A549 (cell line): Measurements from ENCODE around the gene GP1BA.

Experiments
- HOXB5 ChIP-seq: fragments of 250-450 bp; sonication (Bioruptor Pico); IDR thresholded peaks from 2 replicates; pipeline ENCODE4 v1.5.0; 2020; ENCODE audit warnings: mild to moderate bottlenecking, moderate library complexity
- POLR2A ChIP-seq: IDR thresholded peaks from 2 replicates; pipeline ENCODE4 v1.6.1; 2012; ENCODE audit warnings: mild to moderate bottlenecking, low read length
- ZFP36 ChIP-seq: fragments of 450-650 bp; IDR thresholded peaks from 2 replicates; pipeline ENCODE4 v1.6.1; 2014; ENCODE audit warnings: borderline replicate concordance; ENCODE audit not compliant: partially characterized antibody
- TF ChIP-seq, protein P1 (sequence below): fragments of >200 bp; sonication (Bioruptor Twin); formaldehyde crosslinking; IDR thresholded peaks from 3 replicates; pipeline ENCODE4 v1.5.1; 2016

DNA sequence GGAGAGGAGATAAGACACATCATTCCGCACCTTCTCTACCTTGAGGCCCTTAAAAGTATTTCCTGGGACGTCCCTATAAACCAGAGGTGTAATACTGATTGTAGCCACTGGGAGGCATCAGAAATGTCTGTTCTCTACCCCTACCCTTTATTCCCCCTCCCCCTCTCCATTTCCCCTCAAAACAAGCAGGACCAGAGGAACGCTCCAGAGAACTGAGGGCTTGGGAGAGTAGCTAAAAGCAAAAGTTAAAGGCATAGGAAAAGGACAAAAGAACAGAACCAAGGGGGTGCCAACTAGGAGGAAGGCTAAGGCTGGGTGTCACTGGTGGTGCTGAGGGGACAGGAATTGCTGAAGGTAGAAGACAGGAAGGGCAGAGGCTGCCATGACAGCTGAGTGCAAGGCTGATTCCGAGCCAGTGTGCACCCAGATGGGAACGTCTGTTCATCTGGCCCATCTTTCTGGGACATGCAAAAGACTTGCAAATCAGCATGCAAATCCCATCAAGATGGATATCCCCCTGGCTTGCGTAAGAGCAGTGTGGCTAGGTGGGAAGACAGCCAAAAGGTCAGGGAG is 48.7 kb downstream of the GP1BA start:
- no peak for TF ChIP-seq POLR2A
- TF ChIP-seq, protein P1, sequence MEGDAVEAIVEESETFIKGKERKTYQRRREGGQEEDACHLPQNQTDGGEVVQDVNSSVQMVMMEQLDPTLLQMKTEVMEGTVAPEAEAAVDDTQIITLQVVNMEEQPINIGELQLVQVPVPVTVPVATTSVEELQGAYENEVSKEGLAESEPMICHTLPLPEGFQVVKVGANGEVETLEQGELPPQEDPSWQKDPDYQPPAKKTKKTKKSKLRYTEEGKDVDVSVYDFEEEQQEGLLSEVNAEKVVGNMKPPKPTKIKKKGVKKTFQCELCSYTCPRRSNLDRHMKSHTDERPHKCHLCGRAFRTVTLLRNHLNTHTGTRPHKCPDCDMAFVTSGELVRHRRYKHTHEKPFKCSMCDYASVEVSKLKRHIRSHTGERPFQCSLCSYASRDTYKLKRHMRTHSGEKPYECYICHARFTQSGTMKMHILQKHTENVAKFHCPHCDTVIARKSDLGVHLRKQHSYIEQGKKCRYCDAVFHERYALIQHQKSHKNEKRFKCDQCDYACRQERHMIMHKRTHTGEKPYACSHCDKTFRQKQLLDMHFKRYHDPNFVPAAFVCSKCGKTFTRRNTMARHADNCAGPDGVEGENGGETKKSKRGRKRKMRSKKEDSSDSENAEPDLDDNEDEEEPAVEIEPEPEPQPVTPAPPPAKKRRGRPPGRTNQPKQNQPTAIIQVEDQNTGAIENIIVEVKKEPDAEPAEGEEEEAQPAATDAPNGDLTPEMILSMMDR = peak; percentile 73
- no peak for TF ChIP-seq ZFP36
- no peak for TF ChIP-seq HOXB5 (CRISPR knock-in tag)
